Suppressor macrophage (primary cell): ENCODE data around the gene FBXO42.

Experiments used
- DNase-seq, 4 experiments: peaks; one replicate each; pipeline ENCODE4 v3.0.0-alpha.2; 2020 to 2022
- total RNA-seq, 17 experiments: gene quantifications; one replicate each; lab custom pipeline; 2026; ENCODE audit warnings: mixed read lengths in 6 of 17, inconsistent platforms in 3 of 17; lab: John Stamatoyannopoulos, UW

The FBXO42 gene
- 27.5 to 68.0 (median 46.3) reads per million in 17 experiments for total RNA-seq

GRCh38 chr1:16351994-16352841 lies at the start of gene FBXO42:
FBXO42 (minus strand) TSS chr1:16352480; CDS start chr1:16315418, 37,062 bp downstream.
- peak; percentile 96 to 99 (median 98) for DNase-seq

- DNase-seq = no peak
These were observed 46.2 kb upstream of the FBXO42 start for GRCh38 chr1:16398371-16398953.

- DNase-seq = peak; percentile 39 to 70 (median 61)
These were observed 44.8 kb upstream of the FBXO42 start for GRCh38 chr1:16397120-16397519.

DNA sequence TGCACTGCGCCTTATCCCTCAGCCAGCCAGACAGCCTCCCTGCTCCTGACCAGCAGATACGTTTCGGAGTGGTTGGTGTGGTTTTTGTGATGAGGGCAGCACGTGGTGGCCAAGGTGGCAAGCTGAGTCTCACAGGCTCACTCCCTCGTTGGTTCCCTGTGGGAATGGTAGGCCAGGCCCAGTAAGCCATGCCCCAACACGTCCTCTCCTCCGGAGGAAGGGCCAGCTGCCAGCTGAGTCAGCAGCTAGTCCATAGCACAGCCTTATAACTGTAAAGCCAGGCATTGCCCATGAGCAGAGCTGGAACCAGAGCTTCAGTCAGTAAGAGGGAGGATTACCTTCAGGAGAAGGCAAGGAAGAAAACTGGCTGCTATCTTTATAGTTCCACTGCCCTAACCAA lies 44.3 kb upstream of the FBXO42 start:
- DNase-seq = peak; percentile 1 to 29 (median 22)

DNA sequence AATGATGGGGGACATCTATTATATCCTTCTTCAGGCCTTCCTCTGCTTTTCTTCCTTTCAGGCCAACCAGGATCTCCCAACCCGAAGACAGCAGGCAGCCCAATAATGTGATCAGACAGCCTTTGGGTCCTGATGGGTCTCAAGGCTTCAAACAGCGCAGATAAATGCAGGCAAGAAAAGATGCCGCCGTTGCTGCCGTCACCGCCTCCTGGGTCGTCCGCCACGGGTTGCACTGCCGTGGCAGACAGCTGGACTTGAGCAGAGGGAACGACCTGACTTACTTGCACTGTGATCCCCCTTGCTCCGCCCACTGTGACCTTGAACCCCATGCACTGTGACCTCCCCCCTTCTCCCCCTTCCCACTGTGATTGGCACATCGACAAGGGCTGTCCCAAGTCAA lies 42.7 kb upstream of the FBXO42 start:
- no peak for DNase-seq

DNA sequence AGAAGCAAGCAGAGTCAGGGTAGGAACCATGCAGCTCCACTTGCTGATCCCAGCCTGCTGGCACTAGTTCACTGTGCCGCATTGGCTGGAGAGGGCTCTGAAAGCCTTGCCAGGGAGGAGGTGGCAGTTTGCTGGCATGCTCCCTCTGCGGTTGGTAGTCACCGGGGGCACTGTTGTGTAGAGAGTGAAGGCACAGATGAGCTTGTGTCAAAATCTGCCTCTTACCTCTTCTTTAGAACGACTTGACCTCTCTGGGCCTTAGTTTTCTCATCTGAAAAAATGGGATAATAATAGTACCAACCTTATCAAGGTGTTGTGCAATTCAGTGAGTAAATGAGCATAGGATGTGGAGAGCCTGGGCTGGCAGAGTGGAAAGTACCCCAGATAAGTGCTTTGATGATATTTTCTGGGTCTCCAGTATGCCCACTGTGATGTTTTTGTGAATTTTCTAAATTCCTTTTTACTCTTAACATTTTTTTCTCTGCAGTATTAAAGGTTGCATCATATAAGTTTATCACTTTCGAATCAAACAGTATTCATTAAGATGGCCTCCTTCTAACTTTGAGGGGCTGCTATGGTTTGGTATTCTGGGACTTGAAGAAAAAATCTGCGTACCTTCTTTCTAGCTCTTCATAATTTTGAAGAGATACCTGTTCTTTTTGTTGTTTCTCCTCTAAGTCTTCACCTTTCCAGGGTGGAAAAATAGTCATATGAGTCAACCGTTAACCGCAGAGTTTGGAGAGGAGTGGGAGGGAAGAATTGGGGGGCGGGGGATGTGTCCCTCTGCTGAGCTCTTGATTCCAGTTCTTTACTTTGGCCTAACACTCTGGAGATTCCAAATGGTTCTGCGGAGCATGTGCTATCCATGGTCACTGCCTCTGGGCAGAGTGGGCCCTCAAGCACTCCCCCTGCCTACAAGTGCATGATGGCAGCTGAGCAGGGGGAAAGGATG lies 41.6 kb upstream of the FBXO42 start:
- DNase-seq = no peak

DNA sequence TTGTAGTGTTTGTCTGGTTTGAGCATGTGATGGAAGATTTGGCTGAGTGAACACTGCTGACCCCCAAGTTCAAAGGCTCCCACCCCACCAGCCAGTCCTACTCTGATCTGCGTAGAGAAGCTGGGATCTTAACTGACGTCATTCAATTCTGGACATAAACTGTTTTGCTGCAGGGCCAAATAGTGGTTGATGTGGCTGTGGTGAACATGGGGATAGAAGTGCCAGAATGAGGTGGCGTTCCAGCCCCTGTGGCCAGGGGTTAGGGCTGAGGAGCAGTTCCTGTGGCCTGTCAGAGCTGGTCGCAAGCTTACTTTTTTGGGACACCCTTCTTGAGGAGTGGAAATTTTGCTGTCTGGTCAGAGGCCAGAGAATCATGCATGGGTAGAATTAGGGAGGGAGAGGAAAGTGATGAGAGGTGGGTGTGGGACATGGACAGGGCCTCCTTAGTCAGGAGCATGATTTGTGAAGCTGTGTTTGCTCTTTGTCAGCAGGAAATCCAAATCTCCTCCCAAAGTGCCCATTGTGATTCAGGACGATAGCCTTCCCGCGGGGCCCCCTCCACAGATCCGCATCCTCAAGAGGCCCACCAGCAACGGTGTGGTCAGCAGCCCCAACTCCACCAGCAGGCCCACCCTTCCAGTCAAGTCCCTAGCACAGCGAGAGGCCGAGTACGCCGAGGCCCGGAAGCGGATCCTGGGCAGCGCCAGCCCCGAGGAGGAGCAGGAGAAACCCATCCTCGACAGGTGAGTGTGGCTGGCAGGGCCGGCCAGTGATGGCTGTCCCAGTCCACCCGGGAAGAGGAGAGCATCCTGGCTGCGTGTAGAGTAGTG lies 40.7 kb upstream of the FBXO42 start:
- DNase-seq = no peak

- DNase-seq = peak; percentile 39 to 60 (median 54)
These were observed 39.1 kb upstream of the FBXO42 start for GRCh38 chr1:16391411-16391810.

DNA sequence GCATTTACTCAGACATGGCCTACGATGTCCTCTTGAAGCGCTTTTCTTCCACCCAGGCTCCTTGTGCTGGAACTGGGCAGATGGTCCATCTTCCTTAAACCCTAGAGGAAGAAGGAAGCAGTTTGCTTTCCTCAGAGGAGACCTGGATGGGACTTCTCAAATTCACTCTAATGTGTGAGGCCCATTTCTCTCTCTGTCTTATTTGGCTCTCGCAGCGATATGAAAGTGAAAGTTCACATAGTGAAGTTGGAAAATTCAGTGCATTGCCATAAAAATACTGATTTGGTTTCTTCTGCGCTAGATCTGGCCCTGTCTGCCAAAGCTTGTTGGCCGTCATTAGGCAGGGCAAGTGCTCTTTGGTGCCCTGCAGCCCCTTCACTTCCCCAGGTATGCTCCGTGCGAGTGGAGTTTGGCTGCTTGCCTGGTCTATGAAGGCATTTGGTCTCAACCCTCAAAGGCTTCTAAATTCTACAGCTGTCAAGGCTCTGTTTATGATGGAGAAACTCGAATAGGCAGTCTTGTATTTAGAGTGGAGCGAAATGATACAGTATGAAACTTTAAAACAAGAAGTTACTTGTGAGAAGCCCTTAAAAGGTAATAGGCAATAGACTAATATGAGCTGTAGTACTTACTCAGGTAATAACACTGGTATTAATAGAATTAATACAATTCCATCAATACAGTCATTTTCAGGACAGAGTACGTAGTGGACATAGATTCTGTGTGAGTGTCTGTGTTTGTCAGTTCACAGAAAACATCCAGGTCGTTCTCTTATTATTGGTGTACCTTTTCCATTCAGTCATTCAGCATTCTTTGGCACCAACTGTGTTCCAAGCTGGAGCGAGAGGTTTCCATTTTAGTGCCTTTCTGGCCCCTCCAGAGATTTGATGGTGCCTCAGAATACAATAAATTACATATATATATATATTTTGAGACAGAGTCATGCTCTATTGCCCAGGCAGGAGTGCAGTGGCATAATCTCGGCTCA lies 35.2 kb upstream of the FBXO42 start:
- peak; percentile 36 to 71 (median 62) for DNase-seq

- DNase-seq = peak; percentile 11 to 35 (median 28)
These were observed 34.3 kb upstream of the FBXO42 start for GRCh38 chr1:16386454-16387113.

DNA sequence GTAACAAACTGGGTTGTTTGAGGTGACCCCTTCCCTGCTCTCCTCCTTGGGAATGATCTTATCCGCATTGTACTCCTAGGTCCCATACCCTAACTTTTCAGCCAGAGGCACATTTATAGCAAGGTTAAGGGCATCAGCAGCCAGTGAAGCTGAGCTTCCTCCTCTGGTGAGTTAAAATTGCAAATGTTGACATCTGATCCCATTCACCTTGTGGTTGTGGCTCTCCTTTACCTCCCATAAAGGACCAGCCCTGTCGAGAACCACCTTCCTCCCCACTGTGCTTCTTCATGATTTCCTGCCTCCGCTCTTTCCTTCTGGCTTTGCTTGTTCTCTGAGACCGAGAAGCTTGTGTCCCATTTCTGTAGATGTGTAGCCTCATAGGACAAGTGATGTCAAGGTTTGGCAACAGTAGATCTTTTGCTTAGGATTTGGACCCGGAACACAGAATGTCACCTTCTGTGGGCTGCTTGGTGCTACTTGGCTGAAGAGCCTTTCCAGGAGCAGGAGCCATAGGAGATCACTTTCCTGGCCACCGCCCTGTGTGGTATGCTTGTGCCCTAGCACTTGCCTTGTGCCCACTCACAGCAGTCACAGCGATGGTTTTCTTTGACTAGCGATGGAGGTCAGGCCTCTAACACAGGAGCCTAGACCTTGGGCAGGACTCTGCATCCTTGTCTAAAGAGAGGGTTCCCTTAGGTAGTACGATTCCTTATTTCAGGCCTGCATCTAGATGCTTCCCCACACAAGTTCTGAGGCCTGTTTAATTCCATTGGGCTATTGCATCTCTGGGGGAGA lies 33.6 kb upstream of the FBXO42 start:
- no peak for DNase-seq

DNA sequence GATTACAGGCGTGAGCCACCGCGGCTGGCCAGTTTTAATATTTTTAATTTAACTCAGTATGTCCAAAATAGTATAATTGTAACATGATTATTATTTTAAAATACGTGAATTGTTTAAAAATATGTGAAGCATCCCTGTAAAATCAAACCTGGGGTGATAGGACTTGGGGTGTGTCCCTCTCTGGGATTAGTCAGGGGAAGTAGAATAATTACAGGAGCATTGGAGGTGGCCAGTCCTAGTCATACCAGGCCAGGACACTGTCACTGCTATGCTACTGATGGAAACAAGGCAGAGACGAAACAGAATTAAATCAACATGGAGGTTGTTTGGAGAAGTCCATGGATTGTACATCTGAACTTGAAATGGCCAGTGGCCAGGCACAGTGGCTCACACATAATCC lies 31.6 kb upstream of the FBXO42 start:
- DNase-seq = no peak

DNA sequence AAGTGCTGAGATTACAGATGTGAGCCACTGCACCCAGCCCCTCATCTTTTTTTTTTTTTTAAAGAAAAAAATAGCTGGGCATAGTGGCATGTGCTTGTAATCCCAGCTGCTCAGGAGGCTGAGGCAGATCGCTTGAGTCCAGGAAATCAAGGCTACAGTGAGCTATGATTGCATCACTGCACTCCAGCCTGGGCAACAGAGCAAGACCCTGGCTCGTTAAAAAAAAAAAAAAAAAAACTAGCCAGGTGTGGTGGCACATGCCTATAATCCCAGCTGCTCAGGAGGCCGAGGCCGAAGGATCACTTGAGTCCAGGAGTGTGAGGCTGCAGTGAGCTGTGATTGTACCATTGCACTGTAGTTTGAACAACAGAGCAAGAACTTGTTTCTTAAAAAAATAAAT lies 28.6 kb upstream of the FBXO42 start:
- no peak for DNase-seq

- DNase-seq = no peak
These were observed 26.2 kb upstream of the FBXO42 start for GRCh38 chr1:16378443-16378842.

DNA sequence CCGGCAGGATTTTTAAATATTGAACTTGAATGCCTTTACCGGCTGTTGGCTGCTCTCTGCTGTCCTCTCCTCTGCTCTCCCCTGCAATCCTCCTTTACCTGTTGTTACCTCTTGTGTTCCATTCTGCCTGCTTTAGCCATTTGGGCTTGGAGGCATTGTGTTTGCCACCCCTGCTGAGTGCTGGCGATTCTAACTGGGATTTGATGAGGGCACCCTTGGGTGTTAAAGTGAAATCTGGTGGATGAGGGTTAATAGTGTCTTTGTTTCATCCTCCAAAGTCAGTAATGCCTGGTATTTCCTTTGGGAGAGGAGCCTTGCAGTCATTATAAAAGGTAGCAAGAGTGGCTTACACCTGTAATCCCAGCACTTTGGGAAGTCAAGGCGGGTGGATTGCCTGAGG lies 24.7 kb upstream of the FBXO42 start:
- DNase-seq = no peak

GRCh38 chr1:16375521-16376340 lies 23.5 kb upstream of the FBXO42 start:
- DNase-seq = no peak

DNA sequence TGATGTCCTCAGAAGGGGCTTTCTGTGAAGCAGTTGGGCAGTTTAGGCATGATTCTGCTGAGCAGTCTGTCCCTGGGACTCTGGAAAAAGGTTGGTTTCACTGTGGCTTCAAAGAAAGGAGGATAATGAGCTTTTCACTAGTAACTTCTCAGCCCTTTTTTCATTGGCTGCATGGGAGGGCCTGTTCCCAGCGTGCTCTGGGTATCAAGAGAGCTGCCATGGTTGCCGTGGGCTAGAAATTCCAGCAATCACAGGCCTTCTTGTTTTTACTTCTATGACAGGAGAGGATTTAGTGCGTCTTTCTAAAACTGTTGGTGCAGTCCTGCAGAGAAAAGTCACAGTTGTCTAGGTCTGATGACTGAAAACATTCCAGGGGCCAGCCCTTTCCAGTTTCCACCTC lies 22.0 kb upstream of the FBXO42 start:
- DNase-seq = no peak

DNA sequence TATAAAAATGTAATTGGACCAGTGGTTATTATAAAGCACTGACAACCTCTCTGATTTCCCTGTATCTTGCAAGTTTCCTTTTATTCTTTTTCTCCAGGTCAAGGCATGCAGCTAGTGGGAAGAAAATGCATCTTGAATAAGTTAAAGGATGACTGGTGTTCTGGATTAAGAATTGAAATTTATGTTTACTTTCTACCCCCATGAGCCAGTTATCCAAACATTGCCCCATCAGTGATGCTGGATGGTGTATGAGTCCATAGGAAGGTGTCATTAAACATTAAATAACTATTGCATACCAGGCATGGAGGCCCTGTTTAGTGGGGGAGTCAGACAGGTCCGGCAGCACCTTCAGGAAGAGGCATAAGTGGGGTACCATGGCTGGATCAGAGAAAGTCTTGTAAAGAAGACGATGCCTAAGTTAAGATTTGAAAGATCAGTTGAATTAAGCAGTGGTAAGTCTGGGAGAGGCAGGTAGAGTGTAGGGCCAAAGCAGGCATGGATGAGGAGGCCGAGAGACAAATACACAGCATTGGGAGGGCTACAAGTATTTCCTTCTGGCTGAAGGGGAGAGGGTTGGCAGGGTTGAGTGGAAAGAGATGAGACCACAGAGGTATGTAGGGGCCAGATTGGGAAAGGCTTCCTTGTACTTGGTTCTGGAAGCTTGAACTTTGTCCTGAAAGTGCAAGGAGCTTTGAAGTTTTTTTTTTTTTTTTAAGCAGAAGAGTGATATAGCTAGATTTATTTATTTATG lies 20.4 kb upstream of the FBXO42 start:
- no peak for DNase-seq
